Right ventricle myocardium inferior (tissue), 1 donor: ENCODE data around the gene PROSER2. TPM values are rescaled to one million over a fixed set of nuclear protein-coding genes. Genes with fewer than 3 reads are reported as not detected.
"Not testable (repeated sequence)": the region's sequence is repeated elsewhere in the genome, so short reads cannot be mapped to it uniquely, and the experiment has no call there.

Experiments used
- ATAC-seq: fragments of 200-7000 bp; cut with Tn5 transposase; one replicate; pipeline ENCODE4 v1.9.1; 2020; ENCODE audit warnings: mild to moderate bottlenecking, moderate library complexity
- DNase-seq: peaks from one replicate; pipeline ENCODE4 v3.0.0; 2021; ENCODE audit errors: missing footprints
- intact Hi-C: fragments of 100-400 bp; cut with DNase I; formaldehyde crosslinking; loops from one replicate; pipeline ENCODE4 v1.11.0; 2022
- total RNA-seq: library from RNA; stranded (reverse); fragmentation: NEBNext Ultra II Directional; extraction: Animal tissue kit (Norgen Biotek cat#: 25700); gene quantifications from one replicate; pipeline ENCODE4 v1.2.1, GENCODE V29; 2021
- donor health status: DM: no; HTN: yes; CAD: no; lungs with severe emphysema.

PROSER2 gene
- total RNA-seq, 1 donor from 2014 or later = 1.2 TPM

GRCh38 chr10:11828682-11829284, 5.6 kb downstream of the PROSER2 start:
- ATAC-seq (no peak), DNase-seq (no peak)
- intact Hi-C loops = no loop called here

DNA sequence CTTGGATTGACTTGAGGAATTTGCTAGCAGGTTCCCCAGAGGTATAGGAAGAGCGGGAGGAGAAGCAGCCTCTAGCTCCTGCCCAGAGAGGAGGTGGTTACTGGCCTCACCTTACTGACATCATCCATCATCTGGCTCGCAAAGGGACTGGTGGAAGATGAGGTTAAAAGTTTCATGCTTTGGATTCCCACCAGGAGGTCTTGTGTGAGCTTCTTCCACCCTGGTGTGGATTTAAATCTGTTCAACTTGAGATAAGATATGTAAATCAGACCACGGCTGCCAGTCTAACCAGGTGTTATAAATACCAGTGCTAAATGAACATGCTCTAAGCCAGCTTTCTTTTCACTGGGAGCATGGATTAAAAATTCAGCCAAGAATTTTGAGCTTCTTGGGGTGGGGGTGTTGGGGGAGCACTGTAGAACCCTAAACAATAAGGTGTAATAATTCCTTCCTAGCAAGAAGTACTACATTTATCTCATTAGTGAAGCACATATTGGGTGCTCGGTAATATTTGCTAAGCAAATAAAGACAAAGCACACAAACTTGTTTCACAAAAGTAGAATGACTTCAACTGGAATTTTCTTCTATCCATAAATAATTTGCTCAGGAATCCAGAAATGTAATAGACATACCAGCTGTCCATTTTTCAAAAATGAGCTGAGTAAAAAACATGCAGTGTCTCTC, 7.8 kb downstream of the PROSER2 start:
- intact Hi-C loops = no loop called here
- no peak for ATAC-seq
- DNase-seq = no peak

DNA sequence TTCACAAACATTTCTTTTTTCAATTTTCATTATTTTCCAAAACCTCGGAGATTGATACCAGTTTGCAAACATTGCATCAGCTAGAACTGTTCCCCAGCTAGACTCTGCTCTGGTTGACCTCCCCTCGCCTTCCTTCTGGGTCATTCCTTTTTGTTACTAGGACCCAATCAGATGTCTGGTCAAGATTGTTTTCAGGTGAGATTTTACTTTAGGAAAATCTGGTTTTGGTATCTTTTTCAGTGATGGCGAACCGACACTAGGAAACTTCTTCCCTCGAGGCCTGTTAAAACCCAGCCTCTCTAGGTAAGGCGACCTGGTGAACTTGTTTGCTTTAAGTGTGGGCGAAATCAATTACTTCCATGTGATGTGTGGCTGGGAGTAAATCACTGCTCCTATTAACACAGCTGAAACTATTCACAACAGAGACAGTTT, 8.4 kb downstream of the PROSER2 start:
- intact Hi-C loops = no loop called here
- no peak for DNase-seq

GRCh38 chr10:11832042-11832441, 8.9 kb downstream of the PROSER2 start:
- no peak for DNase-seq
- ATAC-seq = no peak
- intact Hi-C loops = no loop called here

More for the DNA sequence above, 8.4 kb downstream of the PROSER2 start:
- no peak for ATAC-seq

DNA sequence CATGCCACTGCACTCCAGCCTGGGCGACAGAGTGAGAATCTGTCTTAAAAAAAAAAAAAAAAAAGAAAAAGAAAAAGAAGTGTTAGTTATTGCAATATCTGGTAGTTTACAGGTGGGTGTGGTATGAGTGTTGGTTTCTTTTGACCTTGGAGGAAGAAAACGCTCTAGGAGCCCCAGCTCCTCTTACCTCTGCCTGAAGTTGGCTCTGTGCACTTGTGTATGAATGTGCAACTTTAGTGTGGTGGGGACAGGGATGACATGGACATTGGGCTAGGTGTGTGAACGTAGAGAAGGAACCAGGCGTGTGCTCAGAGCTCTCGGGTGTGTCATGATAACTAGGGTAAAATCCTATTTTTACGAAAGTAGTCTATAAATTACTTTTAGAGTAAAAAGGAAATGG, 11.9 kb downstream of the PROSER2 start:
- no peak for ATAC-seq
- intact Hi-C loops = no loop called here

GRCh38 chr10:11835704-11836103, 12.5 kb downstream of the PROSER2 start:
- no peak for DNase-seq
- intact Hi-C loops = no loop called here
- ATAC-seq = no peak

More for the DNA sequence above, 11.9 kb downstream of the PROSER2 start:
- no peak for DNase-seq

GRCh38 chr10:11837372-11838161, 14.4 kb downstream of the PROSER2 start:
- ATAC-seq = no peak
- intact Hi-C loops = no loop called here

DNA sequence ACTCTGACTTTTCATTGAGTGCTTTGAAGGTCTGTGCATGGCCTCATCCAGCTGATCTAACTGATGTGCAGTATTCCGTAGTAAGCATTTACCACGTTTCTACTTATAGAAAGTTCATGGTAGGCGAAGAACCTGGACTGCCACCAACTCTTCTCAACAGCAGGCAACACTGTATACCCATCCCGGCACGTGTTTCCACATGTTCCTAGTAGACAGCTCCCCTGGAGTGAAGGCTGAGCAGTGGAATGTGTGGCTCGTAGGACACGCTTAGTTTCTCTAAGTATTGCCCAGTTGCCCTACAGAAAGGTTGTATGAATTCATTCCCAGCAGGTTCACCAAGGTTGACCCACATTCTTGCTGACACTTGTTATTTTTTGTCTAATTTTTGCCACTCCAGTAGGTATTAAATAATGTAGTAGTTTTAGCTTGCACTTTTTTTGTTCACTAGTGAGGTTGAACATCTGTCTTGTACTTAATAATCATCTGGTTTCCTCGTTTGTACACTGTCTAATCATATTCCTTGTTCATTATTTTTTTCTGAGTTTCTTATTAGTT, 15.2 kb downstream of the PROSER2 start:
- intact Hi-C loops = no loop called here
- peak; percentile 69 for ATAC-seq
- no peak for DNase-seq

More at GRCh38 chr10:11837372-11838161, 14.4 kb downstream of the PROSER2 start:
- DNase-seq = no peak

- intact Hi-C loops = no loop called here
- DNase-seq (no peak), ATAC-seq (no peak)
These were observed 18.2 kb downstream of the PROSER2 start for GRCh38 chr10:11841375-11841774.

GRCh38 chr10:11842411-11842810, 19.3 kb downstream of the PROSER2 start:
- no peak for DNase-seq
- ATAC-seq = no peak
- intact Hi-C loops = no loop called here

- ATAC-seq (no peak), DNase-seq (no peak)
- intact Hi-C loops = no loop called here
These were observed 22.0 kb downstream of the PROSER2 start for GRCh38 chr10:11845113-11845512.

DNA sequence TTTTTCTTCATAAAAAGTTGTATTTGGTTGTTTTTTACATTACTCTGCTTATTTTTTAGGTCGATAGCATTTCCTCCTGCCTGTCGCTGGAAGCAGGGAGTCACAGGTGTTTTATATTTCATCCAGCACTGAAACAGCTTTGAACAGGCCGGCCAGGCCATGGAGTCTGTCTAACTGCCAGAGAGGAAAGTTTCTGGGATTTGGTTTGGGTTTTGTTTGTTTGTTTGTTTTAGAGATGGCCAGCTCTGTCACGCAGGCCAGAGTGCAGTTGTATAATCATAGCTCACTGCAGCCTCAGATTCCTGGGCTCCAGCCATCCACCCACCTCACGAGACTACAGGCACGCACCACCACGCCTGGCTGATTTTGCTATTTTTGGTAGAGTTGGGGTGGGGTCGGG, 23.4 kb downstream of the PROSER2 start:
- no peak for DNase-seq
- no peak for ATAC-seq
- intact Hi-C loops = no loop called here

DNA sequence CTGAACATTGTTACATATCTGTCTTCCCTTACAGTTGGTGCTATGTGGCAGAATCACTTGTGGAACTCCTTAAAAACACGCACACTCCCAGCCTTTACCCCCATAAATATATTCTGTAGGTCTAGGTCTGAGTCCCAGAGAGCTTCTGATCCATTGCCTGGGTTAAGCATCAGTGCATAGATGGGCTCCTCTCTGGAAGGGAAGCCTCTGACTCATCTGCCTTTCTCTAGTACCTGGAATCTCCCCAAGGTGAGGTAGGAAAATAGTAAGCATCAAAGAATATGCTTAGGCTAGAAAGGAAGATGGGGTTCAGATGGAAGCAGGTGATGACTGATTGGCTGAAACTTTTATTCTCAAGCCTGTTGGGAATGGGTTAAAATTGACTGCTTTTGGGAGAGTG, 26.1 kb downstream of the PROSER2 start:
- no peak for ATAC-seq
- DNase-seq = no peak
- intact Hi-C loops = no loop called here

DNA sequence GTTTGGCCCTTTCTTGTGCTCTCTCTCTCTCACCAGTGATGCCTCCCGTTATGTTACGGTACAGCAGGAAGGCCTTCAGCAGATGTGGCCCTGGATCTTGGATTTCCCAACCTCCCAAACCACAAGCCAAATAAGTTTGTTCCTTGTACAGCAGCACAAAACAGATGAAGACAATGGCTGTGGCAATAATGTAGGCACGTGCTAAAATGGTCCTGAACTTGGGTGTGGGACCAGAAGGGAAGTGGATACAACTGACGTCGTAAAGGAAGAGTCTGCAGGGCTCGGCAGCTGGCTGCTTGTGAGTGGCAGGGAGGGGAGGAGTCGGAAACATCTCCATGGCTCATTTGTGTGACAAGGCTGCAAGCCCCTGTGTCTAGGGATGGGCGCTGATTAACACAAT, 26.8 kb downstream of the PROSER2 start:
- intact Hi-C loops = no loop called here
- no peak for DNase-seq
- no peak for ATAC-seq

GRCh38 chr10:11851910-11852309, 28.8 kb downstream of the PROSER2 start:
- intact Hi-C loops = no loop called here
- no peak for ATAC-seq

DNA sequence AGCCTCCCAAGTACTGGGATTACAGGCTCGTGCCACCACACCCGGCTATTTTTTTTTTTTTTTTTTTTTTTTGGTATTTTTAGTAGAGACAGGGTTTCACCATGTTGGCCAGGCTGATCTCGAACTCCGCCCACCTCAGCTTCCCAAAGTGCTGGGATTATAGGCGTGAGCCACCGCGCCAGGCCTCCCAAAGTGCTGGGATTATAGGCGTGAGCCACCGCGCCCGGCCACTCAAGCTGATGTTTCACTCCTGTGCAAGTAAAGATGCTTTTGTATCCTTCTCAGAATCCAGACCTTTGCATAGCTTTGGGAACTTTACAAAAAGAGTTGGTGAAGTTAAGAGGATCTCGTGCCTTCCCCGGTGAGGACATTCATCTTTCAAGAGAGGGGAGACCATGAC, 29.5 kb downstream of the PROSER2 start:
- ATAC-seq, DNase-seq, intact Hi-C loops: not testable (repeated sequence)

More at GRCh38 chr10:11851910-11852309, 28.8 kb downstream of the PROSER2 start:
- DNase-seq = no peak

- no peak for DNase-seq
- ATAC-seq = no peak
- intact Hi-C loops = no loop called here
These were observed 30.3 kb downstream of the PROSER2 start for GRCh38 chr10:11853468-11853867.

- intact Hi-C loops = no loop called here
- no peak for DNase-seq
- no peak for ATAC-seq
These were observed 31.1 kb downstream of the PROSER2 start for GRCh38 chr10:11854301-11854700.

DNA sequence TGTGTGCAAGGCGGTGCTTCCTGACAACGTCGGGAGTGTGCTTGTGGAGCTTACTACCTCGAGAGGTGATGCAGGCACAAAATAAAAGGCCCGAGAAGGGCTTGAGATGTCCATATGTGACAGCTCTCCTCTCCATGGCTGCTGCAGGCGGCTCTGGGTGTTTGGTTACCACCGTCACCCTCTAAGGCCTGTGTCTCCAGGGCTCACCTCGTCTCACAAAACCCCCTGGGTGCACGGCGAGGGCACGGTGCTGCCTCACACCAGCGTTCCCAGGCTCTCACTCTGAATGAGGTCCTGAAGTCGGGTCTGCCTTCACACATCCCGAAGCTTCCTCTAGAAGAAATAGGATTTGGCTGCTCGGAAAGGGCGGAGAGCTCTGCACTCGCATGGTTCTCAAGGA, 32.9 kb downstream of the PROSER2 start:
- ATAC-seq = no peak

DNA sequence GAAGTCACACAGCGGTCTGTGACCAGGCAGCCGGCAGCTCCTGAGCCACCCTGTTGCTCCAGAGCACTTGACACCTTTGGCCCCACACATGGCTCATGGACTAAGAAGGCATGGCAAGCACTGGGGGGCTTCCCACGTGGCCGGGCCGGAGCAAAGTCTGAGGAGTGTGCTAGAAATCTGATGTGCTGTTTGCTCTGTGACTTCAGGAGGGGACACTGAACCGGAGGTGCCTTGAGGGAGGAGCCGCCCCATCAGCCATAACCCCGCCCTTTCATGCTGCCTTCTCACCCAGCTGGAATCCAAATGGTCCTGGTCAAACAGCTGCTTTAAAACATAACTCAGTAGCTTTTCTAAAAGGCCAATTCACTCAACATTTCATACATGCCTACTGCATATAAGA, 33.5 kb downstream of the PROSER2 start:
- no peak for DNase-seq
- intact Hi-C loops = no loop called here
- no peak for ATAC-seq

More for the DNA sequence above, 32.9 kb downstream of the PROSER2 start:
- intact Hi-C loops = no loop called here
- no peak for DNase-seq
